HCT116 (cell line): ENCODE results near the gene IL9.

ENCODE experiments used
- CEBPB ChIP-seq: IDR thresholded peaks from 2 replicates; pipeline ENCODE4 v1.6.1; 2012; ENCODE audit warnings: low read depth
- CTCF ChIP-seq, 3 experiments: fragments of 200-600 bp in 1 of 3; sonication (generic) in 1 of 3; IDR thresholded peaks in 2 of 3; conservative IDR thresholded peaks in 1 of 3; 2 replicates each; pipeline ENCODE4 v1.5.1; 2012 to 2017; ENCODE audit warnings: low read depth in 2 of 3, low read length in 2 of 3, antibody characterized with exemption in 1 of 3, borderline replicate concordance in 1 of 3, control low read depth in 1 of 3, mild to moderate bottlenecking in 1 of 3, mixed read lengths in 1 of 3, mixed run types in 1 of 3, moderate library complexity in 1 of 3; ENCODE audit not compliant: insufficient read depth in 1 of 3
- EGR1 ChIP-seq: IDR thresholded peaks from 2 replicates; pipeline ENCODE4 v1.6.1; 2012; ENCODE audit warnings: low read depth
- EZH2 ChIP-seq: fragments of 200-600 bp; sonication (generic); IDR thresholded peaks from 2 replicates; pipeline ENCODE4 v1.6.1; 2017; ENCODE audit warnings: antibody characterized with exemption, mixed run types
- JUND ChIP-seq: IDR thresholded peaks from 2 replicates; pipeline ENCODE4 v1.6.1; 2012
- POLR2A ChIP-seq: IDR thresholded peaks from 2 replicates; pipeline ENCODE4 v1.7.0; 2011; ENCODE audit warnings: borderline replicate concordance; ENCODE audit not compliant: insufficient read depth, insufficient read length; ENCODE audit errors: extremely low read depth
- POLR2AphosphoS5 ChIP-seq: IDR thresholded peaks from 2 replicates; pipeline ENCODE4 v1.6.1; 2011; ENCODE audit warnings: mild to moderate bottlenecking, low read depth, low read length, moderate library complexity
- RAD21 ChIP-seq: IDR thresholded peaks from 2 replicates; pipeline ENCODE4 v1.6.1; 2012; ENCODE audit warnings: low read depth, mild to moderate bottlenecking
- ZFX ChIP-seq: fragments of 450-650 bp; IDR thresholded peaks from 2 replicates; pipeline ENCODE4 v1.6.1; 2017
- ZNF274 ChIP-seq: fragments of 200-500 bp; sonication (Bioruptor generic); IDR thresholded peaks from 2 replicates; pipeline ENCODE4 v1.6.1; 2014; ENCODE audit warnings: mild to moderate bottlenecking, low read depth, low read length, inconsistent platforms
- TF ChIP-seq, protein P1 (sequence below): IDR thresholded peaks from 2 replicates; pipeline ENCODE4 v1.6.1; 2012

- no peak for TF ChIP-seq EGR1
- TF ChIP-seq POLR2AphosphoS5 = no peak
- no peak for TF ChIP-seq CTCF (IDR thresholded peaks at IDR 0.05 in 2 of 3, conservative IDR thresholded peaks at IDR 0.05 in 1 of 3; ENCODE audit: borderline replicate concordance in 1 of 3, insufficient read depth in 1 of 3, low read depth in 2 of 3, low read length in 2 of 3)
- no peak for TF ChIP-seq POLR2A
- TF ChIP-seq JUND = no peak
- TF ChIP-seq ZNF274 = no peak
- TF ChIP-seq EZH2 = no peak
- TF ChIP-seq, protein P1, sequence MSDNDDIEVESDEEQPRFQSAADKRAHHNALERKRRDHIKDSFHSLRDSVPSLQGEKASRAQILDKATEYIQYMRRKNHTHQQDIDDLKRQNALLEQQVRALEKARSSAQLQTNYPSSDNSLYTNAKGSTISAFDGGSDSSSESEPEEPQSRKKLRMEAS = no peak
- TF ChIP-seq ZFX = no peak
- no peak for TF ChIP-seq CEBPB
- TF ChIP-seq RAD21 = no peak
These were observed 9.5 kb downstream of the IL9 start for GRCh38 chr5:135886136-135886535.
